HFFc6 (cell line): Measurements from ENCODE around the gene UBE2QL1. TPM values are rescaled to one million over a fixed set of nuclear protein-coding genes. Genes with fewer than 3 reads are reported as not detected.

ENCODE experiments used
- DNase-seq: peaks from one replicate; pipeline ENCODE4 v3.0.0-alpha.2; 2018
- H3K27ac Mint-ChIP-seq: 2 replicates; pipeline ENCODE4 v1.8.0; 2020; ENCODE audit warnings: mild to moderate bottlenecking, mixed read lengths
- H3K27me3 Mint-ChIP-seq: 2 replicates; pipeline ENCODE4 v1.8.0; 2021; ENCODE audit warnings: mild to moderate bottlenecking, moderate library complexity, mixed read lengths; ENCODE audit not compliant: insufficient read depth
- H3K36me3 Mint-ChIP-seq: 2 replicates; pipeline ENCODE4 v1.8.0; 2021; ENCODE audit warnings: low read depth, mixed read lengths
- H3K4me1 Mint-ChIP-seq: 2 replicates; pipeline ENCODE4 v1.8.0; 2020; ENCODE audit warnings: low read depth, mixed read lengths
- H3K4me3 Mint-ChIP-seq: 2 replicates; pipeline ENCODE4 v1.8.0; 2020; ENCODE audit warnings: mild to moderate bottlenecking, moderate library complexity, mixed read lengths
- H3K9me3 Mint-ChIP-seq: 2 replicates; pipeline ENCODE4 v1.8.0; 2020; ENCODE audit warnings: mild to moderate bottlenecking, mixed read lengths
- total RNA-seq, 6 experiments: library from RNA; stranded (reverse); fragmentation: NEBNext Ultra II Directional; extraction: Animal tissue kit (Norgen Biotek cat#: 25700); gene quantifications; 2 replicates in 1 of 6; 3 replicates in 5 of 6; pipeline ENCODE4 v1.2.3, GENCODE V29; 2021
- TF ChIP-seq, protein P1 (sequence below): fragments of 200-600 bp; sonication (generic); IDR thresholded peaks from 2 replicates; pipeline ENCODE4 v1.5.0; 2021; ENCODE audit warnings: antibody characterized with exemption, mild to moderate bottlenecking

Gene UBE2QL1
- total RNA-seq, 6 experiments from 2014 or later: not detected

- Mint-ChIP-seq H3K4me1 (no peaks in the 10 kb centered on the region), H3K36me3 (no peaks in the 10 kb centered on the region), H3K4me3 (no peak overlapping the region), H3K27me3 (no peaks in the 10 kb centered on the region; the same call in 1 of the 2 replicates), H3K27ac (no peak overlapping the region), H3K9me3 (no peaks in the 10 kb centered on the region)
- DNase-seq: no peak
- TF ChIP-seq, protein P1, sequence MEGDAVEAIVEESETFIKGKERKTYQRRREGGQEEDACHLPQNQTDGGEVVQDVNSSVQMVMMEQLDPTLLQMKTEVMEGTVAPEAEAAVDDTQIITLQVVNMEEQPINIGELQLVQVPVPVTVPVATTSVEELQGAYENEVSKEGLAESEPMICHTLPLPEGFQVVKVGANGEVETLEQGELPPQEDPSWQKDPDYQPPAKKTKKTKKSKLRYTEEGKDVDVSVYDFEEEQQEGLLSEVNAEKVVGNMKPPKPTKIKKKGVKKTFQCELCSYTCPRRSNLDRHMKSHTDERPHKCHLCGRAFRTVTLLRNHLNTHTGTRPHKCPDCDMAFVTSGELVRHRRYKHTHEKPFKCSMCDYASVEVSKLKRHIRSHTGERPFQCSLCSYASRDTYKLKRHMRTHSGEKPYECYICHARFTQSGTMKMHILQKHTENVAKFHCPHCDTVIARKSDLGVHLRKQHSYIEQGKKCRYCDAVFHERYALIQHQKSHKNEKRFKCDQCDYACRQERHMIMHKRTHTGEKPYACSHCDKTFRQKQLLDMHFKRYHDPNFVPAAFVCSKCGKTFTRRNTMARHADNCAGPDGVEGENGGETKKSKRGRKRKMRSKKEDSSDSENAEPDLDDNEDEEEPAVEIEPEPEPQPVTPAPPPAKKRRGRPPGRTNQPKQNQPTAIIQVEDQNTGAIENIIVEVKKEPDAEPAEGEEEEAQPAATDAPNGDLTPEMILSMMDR: no peak
Measured at GRCh38 chr5:6495433-6496206, 47.0 kb downstream of the UBE2QL1 start.

GRCh38 chr5:6496207-6496584 lies 47.5 kb downstream of the UBE2QL1 start:
- TF ChIP-seq, protein P1: no peak
- no peaks in the 10 kb centered on the region for H3K36me3 Mint-ChIP-seq
- H3K4me1 Mint-ChIP-seq: no peaks in the 10 kb centered on the region
- H3K27ac Mint-ChIP-seq: no peak overlapping the region
- no peak for DNase-seq
- no peaks in the 10 kb centered on the region for H3K9me3 Mint-ChIP-seq
- no peak overlapping the region for H3K4me3 Mint-ChIP-seq
- no peaks in the 10 kb centered on the region; the same call in 1 of the 2 replicates for H3K27me3 Mint-ChIP-seq

GRCh38 chr5:6496636-6497035 lies 48.0 kb downstream of the UBE2QL1 start:
- TF ChIP-seq, protein P1: no peak
- no peaks in the 10 kb centered on the region for H3K4me1 Mint-ChIP-seq
- H3K27me3 Mint-ChIP-seq: no peaks in the 10 kb centered on the region; the same call in 1 of the 2 replicates
- H3K27ac Mint-ChIP-seq: no peak overlapping the region
- H3K9me3 Mint-ChIP-seq: no peaks in the 10 kb centered on the region
- DNase-seq: no peak
- H3K4me3 Mint-ChIP-seq: no peak overlapping the region
- no peaks in the 10 kb centered on the region for H3K36me3 Mint-ChIP-seq

DNA sequence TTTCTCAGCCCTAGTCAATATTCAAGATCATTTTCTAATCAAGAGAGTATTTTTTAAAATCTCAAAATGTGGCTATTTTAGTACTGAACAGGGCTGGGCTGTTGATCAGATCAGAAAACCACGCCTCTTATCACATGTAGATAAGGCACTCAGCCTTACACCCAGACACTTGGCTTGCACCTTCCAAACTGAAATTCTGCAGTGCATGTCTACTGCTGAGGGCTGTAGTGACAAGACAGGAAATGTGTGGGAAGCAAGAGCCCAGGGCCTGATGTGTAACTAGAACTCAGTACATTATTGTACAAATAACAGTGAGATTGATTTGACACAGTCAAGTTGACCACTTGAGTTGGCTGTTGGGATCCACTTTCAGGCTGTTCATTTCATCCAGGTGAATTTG lies 48.6 kb downstream of the UBE2QL1 start:
- no peaks in the 10 kb centered on the region for H3K36me3 Mint-ChIP-seq

DNA sequence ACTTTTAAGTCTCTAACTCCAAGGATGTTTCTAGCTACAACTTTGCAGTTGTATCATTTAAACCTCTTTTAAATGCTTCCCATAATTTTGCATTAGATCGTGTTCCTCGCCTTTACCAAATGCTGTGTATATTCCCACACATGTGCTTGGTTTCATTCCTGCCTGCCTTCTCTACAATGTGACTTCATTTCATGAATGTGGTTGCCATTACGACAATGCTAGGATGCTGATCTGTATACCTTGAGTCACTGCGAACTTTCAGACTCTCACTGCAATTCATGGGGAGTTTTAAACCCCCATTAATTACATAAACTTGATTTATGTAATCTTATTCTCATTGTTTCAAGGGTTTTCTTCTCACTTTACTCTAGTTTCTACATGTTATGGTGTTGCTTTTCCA lies 50.3 kb downstream of the UBE2QL1 start:
- no peak overlapping the region for H3K27ac Mint-ChIP-seq
- H3K4me1 Mint-ChIP-seq: no peaks in the 10 kb centered on the region
- H3K9me3 Mint-ChIP-seq: no peaks in the 10 kb centered on the region
- no peak overlapping the region for H3K4me3 Mint-ChIP-seq
- H3K27me3 Mint-ChIP-seq: peaks cover 2% of the 10 kb centered on the region; the same call in 1 of the 2 replicates
- H3K36me3 Mint-ChIP-seq: no peaks in the 10 kb centered on the region
- TF ChIP-seq, protein P1: no peak
- DNase-seq: no peak

More for the DNA sequence above, 48.6 kb downstream of the UBE2QL1 start:
- no peak overlapping the region for H3K4me3 Mint-ChIP-seq
- no peaks in the 10 kb centered on the region; the same call in 1 of the 2 replicates for H3K27me3 Mint-ChIP-seq
- H3K4me1 Mint-ChIP-seq: no peaks in the 10 kb centered on the region
- TF ChIP-seq, protein P1: no peak
- H3K9me3 Mint-ChIP-seq: no peaks in the 10 kb centered on the region
- no peak overlapping the region for H3K27ac Mint-ChIP-seq
- no peak for DNase-seq
